ENCODE results near the gene MOB3C.

GRCh38 chr1:46622344-46622743 is 5.7 kb upstream of the MOB3C start:
- no peak for TF ChIP-seq SKIL (IDR thresholded peaks at IDR 0.05; ENCODE audit: low read depth, poor library complexity, severe bottlenecking)
- no peak for TF ChIP-seq EZH2 (IDR thresholded peaks at IDR 0.05; ENCODE audit: borderline replicate concordance, control insufficient read depth, low read depth, low read length)
